CD4-positive, alpha-beta T cell treated with Interleukin-6 at 100 ng/mL for 8 hours (primary cell): Measurements from ENCODE around the gene C16orf78.

Source experiments
- DNase-seq: peaks from one replicate; pipeline ENCODE4 v3.0.0-alpha.2; 2020; ENCODE audit warnings: mixed read lengths, low spot score

Gene C16orf78

DNA sequence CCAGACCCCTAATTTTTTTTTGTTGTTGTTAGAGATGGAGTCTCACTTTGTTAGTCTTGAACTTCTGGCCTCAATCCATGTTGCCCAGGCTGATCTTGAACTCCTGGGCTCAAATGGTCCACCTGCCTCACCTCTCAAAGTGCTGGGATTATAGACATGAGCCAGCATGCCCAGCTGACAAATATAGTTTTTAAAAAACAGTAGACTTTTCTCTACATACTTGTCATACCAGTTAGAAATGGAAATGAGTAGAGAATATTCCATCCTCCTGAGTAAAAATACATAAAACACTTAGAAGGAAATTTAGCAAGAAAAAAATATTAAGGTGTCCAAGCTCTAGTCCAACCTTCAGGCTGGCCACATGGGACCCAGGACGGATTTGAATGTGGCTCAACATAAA is 21.4 kb downstream of the C16orf78 start:
- no peak for DNase-seq

DNA sequence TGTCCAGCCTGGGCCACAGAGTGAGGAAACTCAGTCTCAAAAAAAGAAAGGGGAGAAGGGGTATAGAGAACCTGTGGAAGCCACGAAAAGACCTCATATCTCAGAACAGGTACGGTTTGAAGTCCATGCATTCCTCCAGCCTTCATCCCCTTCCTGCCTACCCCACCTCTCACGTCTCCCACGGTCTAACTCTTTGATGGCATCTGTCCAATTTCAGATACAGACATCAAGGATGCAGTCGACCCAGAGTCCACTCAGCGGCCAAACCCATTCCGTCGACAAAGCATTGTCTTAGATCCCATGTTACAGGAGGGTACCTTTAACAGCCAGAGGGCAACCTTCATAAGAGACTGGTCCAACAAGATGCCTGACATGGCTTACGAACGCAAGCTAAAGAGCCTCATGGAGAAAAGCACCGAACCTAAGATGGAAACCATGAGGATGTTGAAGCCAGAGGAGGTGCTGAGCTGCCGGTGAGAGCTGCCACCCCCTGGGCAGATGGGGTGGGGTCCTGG is 22.7 kb downstream of the C16orf78 start:
- no peak for DNase-seq

- DNase-seq, result no peak
Observed at GRCh38 chr16:49398761-49399160, 25.2 kb downstream of the C16orf78 start.

DNA sequence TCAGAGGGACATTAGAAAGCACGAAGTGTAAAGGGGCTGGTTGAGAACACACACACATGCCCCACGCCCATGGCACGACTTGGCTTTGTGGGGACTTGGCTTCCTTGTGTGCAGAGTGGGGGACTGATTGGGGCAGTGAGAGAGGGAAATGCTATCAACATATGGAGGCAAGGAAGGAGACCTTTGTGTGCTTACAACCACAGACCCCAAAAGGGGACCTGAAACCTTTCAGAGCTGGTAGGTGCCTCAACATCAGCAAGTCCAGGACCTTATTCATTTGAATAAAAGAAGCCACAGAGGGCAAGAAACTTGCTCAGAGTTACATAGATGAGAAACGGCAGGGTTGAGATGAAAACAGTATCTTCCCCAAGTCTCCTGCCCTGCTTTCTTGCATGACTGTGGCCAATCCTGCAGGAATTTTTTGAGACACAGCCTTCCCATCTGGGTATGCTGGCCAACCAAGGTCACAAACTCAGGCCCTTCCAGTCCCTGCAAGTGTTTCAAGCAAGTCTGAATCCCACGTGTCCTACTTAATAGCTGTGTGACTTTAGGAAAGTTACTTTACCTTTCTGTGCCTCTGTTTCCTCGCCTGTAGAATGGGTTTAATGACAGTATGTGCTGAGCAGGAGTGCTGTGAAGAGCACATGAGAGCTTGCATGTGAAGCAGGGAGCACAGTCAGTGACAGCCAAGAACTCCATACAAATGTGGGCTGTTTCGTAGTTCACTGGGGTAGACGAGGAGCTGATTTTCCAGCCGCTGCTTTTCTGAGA is 26.2 kb downstream of the C16orf78 start:
- no peak for DNase-seq

DNA sequence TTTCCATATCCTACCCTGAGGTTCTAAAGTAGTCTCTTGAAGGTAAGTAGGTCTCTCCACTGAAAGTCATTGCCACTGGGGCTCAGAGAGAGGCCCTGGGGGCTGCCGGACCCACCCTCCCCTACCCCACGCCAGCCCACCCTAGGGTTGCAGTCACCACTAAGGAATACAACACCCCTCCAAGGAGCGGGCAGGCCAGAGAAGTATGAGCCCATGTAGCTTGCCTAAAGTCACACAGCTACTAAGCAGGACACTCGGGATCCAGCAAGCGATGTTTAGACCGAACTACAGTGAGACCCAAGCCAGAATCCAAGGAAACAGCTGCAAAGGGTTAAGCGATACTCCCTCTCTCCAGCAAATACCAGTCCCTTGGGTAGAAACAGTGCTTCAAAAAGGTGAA is 27.0 kb downstream of the C16orf78 start:
- DNase-seq, result no peak

GRCh38 chr16:49405123-49405522 is 31.5 kb downstream of the C16orf78 start:
- DNase-seq, result no peak

GRCh38 chr16:49405530-49405929 is 31.9 kb downstream of the C16orf78 start:
- DNase-seq, result no peak

DNA sequence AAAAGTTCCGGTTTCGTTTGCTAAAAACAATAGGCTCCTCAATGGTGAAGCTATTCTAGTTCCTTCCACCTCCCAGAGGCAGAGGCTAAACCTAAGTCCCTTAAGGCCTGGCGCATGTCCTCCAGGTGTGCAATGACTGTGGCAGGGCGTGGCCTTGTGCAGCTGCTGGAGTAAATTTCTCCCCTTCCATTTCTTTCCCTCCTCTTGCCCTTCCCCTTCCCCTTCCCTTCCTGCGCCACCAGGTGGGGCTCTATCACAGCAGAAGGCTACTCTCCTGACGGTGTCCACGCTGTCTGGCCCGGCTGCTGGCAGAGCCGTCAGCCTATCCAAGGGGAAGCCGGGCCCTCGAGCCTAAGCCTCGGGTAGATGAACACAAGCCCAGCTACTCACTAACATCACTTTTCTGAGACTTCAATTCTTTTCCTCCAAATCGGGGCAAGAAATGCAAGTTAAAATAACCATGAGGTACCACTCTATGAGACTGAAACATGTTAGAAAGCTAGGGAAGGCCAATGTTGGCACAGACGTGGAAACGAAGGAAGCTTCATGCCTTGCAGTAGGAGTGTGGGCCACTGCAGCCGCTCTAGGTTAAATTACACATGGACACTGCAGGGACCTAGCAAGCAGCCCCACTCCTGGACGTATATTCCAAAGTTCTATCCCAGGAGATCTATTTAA is 34.4 kb downstream of the C16orf78 start:
- DNase-seq, result peak; percentile 53

DNA sequence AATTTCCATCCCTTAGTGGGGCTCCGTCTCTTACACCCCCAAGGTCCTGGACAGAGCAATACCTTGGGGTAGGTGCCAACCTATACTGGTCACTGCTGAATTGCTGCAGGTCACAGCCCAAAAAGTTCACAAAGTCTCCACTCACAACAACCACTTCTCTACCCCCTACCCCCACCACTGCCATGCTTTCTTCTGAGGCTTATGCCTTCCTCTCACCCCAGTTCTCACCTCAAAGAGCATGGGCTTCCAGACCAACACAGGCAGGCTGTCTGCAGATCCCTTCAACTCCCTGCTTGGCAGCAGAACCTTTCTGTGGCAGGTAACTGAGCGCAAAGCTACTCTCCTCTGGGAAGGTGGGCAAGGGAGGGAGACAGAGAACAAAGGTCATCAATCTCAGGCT is 35.5 kb downstream of the C16orf78 start:
- DNase-seq, result no peak

GRCh38 chr16:49410226-49410625 is 36.6 kb downstream of the C16orf78 start:
- no peak for DNase-seq

DNA sequence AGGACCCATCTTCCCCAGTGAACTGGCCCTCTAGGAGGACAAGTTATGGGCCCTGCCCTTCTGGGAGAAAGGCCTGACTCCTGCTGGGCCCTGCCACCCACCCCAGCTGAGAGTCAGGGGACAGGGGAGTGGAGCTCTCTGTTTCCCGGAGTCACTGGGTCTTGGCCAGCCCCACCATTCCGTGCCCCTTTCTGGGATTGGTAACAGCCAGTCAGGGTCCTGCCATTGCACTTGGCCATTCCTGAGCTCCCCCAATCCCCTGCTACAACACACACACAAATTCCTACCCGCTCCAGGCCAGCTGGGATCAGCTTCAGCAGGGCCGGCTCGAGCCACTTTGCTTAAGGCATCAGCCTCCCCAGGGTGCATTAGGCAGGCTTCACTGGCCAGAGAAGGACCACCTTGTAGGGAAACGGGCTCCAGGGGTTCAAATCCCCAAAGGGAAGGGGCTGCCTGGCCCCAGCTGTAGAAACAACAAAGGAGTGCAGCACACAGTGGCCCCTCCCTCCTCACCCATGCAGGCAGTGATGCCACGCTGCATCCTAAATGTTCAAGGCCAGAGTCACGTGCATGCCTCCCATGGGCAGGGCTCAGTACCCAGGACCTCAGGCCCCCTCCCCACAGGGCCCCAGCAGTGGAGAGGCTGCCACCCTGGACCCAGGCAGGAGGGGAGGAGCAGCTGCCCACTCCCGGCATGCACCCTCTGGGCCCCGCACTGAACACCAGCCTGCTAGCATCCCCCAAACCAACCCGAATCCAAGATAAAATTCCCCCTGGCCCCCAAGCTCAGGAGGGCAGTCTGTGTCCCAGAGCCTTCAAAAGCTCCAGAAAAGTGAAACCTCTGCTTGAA is 37.7 kb downstream of the C16orf78 start:
- DNase-seq, result no peak

DNA sequence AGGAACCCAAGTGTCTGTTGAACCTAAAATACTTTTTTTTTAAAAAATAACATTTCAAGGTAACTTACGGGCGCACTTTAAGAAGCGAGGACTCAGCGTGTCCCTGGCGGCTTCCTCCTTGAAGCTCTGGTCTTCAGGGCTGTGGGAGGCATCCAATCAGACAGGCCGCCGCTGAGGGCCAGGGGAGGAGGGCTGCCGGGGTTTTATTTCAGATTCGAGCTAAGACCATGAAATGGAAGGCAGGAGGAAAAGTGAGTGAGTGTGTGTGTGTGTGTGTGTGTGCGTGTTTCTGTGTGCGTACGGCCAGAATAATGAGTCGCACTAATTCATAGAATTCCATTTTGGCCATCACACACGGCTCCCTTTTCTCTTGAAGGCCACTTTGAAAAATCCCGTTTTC is 41.1 kb downstream of the C16orf78 start:
- no peak for DNase-seq

DNA sequence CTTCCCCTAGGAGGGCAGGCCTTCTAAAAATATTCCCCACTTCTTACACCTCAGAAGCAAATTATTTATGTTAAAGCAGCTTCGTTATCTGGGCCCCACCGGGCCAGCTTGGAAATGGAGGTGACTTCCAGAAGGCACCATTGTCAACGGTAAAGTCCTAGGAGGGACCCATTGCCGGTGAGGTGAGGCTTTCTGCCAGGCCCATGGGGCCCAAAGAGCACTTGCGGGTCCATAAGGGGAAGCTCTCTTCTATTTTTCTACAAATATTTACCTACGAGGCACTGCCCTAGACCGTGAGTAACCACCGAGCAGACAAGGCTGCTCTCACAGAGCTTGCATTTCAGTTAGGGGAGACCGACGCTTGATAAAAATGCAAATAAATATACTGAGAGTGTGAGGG is 41.5 kb downstream of the C16orf78 start:
- no peak for DNase-seq

GRCh38 chr16:49416001-49416675 is 42.5 kb downstream of the C16orf78 start:
- no peak for DNase-seq

DNA sequence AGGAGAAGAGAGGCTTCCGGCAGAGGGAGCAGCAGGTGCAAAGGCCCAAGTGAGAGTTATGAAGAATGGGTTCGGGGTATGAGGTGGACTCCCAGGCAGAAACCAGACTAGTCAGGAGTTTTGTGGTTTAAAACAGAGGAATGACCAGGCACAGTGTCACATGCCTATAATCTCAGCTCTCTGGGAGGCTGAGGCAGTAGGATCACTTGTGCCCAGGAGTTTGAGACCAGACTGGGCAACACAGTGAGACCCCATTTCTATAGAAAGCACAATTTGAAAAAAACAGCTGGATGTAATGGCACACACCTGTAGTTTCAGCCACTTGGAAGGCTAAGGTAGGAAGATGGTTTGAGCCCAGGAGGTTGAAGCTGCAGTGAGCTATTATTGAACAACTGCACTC is 43.8 kb downstream of the C16orf78 start:
- no peak for DNase-seq

DNA sequence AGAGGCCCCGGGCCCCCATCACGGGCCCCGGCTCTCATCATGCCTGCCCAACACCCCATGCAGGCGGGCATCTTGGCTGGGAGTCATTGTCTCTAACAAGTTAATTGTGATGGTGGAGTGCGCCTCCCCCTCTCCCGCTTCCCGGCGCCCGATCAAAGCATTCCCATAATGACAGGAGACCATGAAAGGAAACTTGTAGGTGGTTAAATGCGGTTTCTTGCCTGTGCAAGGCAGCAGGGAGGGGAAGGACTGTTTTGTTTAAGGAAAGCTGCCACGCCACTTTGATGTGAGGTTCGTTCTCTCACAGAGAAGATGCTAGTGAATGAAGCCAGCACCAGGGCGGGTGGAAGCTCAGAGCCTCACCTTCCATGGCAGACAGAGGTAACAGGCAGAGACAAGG is 45.4 kb downstream of the C16orf78 start:
- DNase-seq, result no peak

DNA sequence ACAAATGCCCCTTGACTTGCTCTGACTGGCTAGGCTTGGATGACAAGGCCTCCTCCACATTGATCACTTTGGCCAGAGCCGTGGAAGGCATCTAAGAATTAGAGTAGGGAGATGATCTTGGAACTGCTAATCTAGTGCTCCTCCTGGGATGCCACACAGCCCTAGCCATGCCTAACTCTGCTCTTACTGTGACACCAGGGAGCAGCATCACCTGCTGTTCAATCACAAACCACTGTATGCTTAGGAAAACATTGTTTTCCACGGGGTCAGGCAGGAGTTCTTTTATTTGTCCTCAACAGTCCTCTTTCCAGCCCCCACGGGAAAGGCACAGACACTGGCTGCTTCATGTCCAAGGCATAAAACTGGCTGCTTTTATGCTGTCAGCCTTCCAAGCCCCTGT is 46.3 kb downstream of the C16orf78 start:
- no peak for DNase-seq

- no peak for DNase-seq
Observed at GRCh38 chr16:49422896-49423295, 49.3 kb downstream of the C16orf78 start.

GRCh38 chr16:49424961-49425360 is 51.4 kb downstream of the C16orf78 start:
- no peak for DNase-seq

- no peak for DNase-seq
Observed at GRCh38 chr16:49427771-49428170, 54.2 kb downstream of the C16orf78 start.

DNA sequence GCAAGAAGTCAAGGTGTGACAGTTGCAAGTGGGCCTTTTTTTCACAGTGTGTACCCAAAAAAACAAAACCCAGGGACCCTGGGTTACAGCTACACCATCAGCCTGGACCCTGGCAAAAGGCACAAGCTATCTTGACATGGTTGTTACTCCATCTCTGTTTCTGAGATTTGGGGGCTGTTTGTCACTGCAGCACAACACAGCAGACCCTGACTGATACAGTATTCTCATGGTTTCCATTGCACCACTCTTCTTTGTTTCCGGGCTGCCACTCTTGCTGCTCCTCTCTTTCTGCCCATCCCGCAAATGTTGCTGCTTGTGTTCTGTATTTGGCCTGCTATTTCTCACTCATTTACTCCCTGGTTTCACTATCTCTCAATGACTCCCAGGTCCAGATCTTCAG is 55.2 kb downstream of the C16orf78 start:
- DNase-seq, result no peak

GRCh38 chr16:49431040-49431439 is 57.4 kb downstream of the C16orf78 start:
- DNase-seq, result no peak
